GM18907 (cell line): Measurements from ENCODE around the gene RNF213.

ENCODE experiments used
- ATAC-seq: cut with Tn5 transposase; IDR thresholded peaks from one replicate; pipeline ENCODE4 v1.9.1; 2021; ENCODE audit warnings: mild to moderate bottlenecking, moderate library complexity; ENCODE audit not compliant: unreplicated experiment

The RNF213 gene

DNA sequence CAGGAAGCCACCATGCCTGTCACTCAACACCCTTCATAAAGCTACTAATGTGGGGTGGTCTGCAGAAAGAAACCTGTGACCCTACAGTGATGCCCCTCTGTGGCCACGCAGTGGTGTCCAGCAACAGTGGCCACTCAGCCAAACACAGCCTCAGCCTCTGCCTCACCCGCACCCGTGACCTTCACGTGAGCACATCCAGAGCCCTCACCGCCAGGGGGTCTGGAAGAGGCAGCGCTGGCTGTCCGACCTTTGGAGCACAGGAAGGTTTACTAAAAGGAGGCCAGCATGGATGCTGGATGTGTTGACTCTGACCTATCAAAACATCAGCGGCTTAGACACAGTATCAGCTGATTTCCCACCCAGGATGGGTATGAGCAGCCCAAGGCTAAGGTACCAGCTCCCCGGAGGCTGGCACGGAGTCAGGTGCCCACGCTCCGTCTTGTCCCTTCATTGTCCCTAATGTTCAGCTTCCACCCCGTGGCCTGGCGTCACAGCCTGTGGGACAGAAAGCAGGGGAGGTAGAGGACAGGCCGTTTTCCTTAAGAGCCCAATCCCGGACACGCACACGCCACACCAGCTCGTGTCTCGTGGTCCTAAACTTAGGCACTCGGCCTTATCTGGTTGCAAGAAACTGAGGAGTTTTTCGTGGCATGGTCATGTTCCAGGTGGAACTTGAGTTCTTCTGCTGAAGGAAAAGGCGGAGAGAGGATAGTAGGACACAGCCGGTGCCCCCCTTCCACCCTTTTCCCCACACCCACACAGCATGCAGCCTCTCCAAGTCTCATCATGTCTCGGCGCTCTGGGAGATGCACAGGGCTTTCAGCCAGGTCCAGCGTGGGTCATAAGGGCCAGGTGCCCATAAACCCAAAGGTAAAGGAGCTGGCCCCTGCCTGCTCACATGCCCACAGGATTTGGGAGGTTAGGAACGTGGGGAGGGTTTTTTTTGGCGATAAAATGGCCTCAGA lies 104.6 kb downstream of the RNF213 start:
- no peak for ATAC-seq

DNA sequence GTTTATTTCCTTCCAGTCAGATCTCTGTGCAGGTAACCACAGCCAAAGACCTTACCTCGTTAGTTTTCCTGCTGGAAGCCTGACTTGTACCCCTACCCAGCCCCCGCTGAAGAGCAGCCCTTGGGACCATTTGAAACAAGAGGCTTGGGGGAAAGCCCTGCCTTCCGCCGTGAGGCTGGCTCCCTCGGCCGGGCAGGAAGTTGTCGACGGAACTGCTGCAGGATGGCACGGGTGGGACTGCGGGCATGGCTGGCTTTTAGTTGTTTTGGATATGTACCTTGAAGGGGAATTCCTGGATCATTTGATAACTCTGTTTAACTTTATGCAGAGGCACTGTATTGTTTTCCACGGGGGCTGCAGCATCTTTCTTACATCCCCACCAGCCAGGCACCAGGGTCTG lies 105.3 kb downstream of the RNF213 start:
- ATAC-seq = no peak

DNA sequence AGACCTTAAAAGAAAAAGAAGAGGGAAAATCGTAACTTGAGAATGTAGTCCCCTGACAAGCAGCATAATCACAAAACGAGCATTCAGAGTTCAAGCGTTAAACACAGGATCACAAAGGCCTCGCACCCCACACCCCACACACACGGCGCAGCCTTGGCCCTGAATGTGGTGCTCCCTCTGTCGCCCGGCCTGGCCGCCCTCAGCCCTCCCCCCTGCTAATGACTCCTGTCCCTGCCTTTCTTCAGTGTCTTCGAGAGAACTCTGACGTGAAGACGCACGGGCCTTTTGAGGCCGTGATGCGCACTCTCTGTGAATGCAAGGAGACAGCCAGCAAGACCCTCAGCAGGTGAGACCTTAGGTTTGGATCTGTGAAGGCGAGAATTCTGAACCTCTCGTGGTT lies 106.9 kb downstream of the RNF213 start:
- no peak for ATAC-seq

DNA sequence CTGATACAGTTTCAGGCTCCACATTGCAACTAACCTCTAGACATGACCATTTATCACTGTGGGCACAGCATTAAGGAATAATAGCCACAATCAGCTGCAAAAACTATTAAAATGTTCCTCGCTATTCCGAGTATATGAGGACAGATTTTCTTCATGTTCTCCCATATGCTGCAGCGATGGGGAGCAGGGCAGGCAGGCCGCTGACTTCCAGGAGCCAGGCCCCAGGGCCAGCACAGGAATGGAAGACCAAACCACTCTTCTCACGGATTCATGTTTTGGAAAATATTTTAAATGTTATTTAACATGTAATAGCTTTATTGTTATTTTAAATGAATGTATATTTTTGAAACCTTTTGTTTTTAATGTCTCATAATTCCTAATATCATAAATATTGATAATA lies 110.5 kb downstream of the RNF213 start:
- ATAC-seq = no peak

DNA sequence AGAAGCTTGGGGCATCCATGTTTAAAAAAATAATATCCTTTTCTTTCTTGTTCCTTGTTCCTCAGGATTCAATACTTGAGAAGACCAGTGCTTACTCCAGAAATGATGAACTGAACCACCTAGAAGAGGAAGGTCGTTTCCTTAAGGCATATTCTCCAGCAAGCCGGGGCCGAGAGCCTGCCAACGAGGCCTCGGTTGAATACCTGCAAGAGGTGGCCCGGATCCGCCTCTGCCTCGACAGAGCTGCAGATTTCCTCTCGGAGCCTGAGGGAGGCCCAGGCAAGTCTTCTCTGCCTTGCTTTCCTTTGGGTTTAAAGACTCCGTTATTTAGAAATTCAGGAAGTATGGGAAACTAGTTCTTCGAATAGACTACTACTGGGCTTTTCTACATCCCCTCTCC lies 111.8 kb downstream of the RNF213 start:
- ATAC-seq = no peak

DNA sequence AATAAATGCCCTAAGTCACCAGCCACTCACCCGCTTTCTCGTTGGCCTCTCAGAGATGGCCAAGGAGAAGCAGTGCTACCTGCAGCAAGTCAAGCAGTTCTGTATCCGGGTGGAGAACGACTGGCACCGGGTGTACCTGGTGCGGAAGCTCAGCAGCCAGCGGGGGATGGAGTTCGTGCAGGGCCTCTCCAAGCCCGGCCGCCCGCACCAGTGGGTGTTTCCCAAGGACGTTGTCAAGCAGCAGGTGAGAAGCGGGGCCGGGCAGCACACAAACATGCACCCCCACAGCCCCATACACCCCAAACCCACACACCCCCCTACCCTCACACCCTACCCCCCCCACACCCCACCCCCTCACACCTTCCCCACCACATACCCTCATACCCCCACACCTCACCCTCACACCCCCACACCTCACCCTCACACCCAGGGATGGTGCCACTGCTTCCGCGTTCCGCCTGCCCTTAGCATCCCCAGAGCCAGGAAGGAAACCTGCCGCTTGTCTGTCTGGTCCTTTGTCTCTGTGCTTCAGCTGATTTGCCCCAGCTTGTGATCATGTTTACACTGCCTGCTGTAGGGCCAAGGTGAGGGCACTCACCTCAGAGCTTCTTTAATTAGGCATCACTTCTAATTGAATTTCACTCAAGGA lies 112.4 kb downstream of the RNF213 start:
- ATAC-seq = no peak

DNA sequence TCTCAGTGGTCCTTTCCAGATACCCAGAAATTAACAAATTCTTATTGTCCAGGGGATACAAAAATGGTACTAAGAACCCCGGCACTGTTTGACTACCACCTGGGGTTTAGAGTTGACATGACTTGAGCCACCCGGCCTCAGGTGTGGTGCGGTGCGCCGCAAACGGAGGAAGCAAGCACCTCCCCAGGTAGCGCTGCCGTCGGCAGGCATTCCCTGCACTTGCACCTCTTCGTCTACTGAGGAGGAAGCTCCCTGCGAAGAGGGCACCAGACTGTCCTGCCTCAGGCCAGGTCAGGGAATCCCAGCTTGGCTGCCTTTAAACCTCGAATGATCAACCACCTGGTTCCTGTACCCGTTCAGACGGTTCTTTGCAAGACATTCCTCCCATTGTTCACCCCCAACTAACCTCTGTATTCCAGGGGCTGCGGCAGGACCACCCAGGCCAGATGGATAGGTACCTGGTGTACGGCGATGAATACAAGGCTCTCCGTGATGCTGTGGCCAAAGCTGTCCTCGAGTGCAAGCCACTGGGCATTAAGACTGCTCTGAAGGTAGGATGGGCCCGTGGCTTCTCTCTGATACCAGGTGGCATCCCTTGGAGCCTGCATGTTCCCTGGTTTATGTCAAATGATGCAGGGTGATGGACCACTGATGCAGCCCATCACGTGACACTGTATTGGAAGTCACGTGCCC lies 113.5 kb downstream of the RNF213 start:
- no peak for ATAC-seq

DNA sequence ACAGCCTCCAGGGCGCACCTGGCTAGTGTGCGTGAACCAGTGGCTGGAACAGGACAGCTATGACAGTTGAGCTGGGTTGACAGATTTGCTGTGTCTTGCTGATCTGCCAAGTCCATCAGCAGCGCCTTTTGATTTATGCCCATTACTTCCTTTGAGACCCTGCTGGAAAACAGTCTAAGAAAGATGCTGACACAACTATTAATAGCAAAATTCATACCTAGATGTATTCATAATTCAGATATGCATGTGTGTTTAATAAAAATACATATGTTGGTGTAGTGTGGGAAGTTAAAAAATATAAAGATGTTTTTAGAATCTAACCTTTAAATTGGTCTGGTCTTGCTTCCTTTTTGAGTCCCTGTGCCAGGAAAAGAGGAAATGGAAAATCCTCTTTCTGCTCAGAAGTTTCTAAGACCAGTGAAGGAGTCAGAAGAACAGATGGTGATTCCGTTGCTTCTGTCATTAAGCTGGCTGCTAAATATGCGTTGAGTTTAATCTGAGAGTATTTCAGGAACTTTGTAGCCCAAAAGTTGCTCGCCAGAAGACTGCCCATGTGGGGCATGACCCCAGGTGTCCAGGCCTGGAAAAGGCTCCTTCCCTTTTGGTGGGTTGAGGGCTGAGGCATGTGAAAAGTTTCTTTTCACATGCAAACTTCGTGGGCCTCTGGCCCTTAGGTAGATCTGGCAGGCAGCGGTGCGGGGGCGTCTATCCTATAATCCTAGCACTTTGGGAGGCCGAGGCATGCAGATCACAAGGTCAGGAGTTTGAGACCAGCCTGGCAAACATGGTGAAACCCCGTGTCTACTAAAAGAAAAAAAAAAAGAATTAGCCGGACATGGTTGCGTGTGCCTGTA lies 114.3 kb downstream of the RNF213 start:
- no peak for ATAC-seq

DNA sequence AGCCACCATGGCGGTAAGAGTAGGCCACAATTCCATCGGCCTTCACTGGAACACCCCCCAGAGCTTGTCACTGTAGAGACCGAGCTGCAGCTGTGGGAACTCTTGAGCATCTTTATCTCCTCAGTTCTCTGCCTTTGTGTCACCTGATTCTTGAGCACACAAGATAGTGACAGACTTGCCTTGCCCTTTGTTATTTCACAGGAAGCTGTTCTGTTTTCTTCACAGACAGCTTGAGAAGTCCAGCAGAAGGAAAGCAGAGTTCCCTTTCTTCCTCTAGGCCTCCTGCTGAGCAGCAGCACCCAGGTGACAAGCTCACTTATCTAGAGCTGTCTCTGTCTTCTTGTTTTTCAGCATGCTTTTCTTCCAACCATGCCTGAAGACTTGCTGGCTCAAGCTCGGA lies 115.9 kb downstream of the RNF213 start:
- no peak for ATAC-seq

DNA sequence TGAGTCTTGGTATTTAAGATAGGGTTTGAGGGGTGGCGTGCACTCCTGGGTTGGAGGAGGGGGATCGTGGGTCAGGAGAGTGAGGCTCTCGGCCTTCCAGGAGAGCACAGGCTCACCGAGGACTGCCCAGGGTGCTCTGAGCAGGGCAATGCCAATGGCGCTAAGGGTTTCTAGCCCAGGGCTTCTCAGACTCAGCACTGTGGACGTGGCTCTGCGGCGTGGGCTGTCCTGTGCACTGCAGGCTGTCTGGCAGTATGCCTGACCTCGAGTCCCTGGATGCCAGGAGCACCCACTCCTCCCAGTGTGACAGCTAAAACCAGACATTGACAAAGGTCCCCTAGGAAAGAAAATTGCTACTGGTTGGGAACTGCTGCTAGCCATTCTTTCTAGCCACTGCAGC lies 117.1 kb downstream of the RNF213 start:
- no peak for ATAC-seq

DNA sequence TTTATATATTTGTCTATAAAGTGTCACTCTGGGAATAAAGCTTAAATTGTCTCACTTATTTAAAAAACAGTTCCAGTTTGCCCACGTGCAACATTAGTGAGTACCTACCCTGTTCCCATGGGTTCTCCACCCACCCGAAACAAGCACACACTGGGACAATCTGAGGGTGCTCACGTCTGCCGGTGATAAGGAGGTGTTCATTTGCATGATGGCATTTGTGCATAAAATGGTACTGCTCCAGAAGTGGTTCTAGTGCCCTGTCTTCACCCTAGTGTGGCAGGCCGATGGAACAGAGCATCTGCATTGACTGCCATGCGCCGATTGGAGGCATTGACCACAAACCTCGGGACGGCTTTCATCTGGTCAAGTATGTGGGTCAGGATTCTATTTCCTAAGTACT lies 118.7 kb downstream of the RNF213 start:
- ATAC-seq = no peak

DNA sequence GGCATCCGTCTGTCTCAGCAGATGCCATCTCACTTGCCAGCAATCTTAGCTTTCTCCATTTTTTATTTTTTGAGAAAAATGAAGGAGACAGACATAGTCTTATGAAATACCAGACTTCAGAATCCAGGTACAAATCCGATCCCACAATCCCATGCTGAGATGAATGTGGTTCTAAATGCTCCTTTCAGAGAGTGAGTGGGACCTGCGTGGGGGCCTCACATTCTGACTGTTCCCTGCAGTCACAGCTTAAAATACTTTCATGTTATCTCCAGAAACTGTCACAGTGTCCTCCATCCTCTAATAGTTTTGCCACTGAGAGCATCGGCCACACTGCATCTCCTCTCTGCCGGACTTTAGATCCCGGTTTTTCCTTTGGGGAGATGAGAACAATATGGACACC lies 119.4 kb downstream of the RNF213 start:
- no peak for ATAC-seq

DNA sequence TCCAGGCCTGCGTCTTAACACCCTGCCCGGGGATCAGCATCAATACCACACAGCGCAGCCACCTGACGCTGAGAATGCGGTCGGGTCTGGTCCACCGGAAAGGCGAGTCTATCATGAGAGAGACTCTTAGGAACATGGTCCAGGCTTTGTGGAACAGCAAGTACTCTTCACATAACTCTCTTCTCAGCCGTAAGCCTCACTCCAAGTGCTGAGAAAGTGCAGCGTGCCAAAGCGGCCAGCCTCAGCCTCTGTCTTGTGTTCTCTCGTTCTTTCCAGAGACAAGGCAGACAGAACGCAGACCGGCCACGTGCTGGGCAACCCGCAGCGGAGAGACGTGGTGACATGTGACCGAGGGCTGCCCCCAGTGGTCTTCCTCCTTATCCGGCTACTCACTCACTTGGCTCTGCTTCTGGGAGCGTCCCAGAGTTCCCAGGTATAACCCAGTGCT lies 119.9 kb downstream of the RNF213 start:
- ATAC-seq = no peak

DNA sequence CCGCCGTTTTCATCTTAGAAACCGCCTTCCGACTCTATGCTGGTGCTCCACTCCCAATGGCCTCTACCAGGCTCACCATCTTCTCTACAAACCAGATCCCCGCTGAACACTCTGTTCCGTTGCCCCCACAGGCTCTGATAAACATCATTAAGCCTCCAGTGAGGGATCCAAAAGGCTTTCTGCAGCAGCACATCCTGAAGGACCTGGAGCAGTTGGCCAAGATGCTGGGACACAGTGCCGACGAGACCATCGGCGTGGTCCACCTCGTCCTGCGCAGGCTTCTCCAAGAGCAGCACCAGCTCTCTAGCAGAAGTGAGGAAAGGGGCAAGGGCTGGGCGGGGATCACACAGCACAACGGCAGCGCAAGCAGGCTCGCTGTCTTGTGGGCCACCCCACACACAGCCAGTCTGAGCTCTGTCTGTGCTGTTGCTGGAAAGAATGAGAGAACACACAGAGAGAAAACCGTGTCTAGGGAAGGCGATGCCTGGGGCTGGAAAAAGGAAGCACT lies 120.8 kb downstream of the RNF213 start:
- ATAC-seq = no peak

DNA sequence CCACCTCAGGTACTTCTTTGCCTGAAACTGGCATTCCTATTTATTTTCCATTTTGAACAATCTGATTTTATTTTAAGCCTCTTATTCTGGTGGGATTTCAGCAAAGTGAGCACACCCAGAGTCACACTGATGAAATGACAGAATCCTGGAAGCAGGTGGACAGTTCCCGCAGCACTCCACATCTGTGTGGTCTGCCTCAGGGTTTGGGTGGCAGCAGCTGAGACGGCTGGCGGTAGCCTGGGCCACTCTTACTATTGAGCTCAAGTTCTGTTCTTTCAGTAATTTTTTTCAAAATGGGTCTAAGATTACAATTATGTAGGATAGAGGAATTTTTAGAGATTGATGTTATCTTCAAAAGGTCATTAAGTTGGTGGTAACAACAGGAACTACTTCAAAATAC lies 121.8 kb downstream of the RNF213 start:
- ATAC-seq = no peak

DNA sequence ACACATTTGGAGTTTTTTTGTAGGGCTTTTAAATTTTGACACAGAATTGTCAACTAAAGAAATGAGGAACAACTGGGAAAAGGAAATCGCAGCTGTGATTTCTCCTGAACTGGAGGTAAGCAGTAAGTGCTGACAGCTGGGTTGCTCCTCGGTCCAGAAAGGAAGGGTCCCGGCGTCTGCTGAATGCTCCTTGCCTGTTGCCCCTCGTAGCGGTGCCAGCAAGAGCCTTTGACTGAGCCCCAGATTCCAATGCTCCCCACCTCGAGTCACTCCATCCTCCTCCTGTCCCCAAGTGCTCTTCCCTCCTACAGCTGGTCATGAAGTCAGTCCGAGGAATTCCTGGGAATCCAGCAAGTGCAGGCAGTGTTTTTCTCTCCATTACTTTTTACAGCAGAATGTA lies 122.3 kb downstream of the RNF213 start:
- no peak for ATAC-seq

DNA sequence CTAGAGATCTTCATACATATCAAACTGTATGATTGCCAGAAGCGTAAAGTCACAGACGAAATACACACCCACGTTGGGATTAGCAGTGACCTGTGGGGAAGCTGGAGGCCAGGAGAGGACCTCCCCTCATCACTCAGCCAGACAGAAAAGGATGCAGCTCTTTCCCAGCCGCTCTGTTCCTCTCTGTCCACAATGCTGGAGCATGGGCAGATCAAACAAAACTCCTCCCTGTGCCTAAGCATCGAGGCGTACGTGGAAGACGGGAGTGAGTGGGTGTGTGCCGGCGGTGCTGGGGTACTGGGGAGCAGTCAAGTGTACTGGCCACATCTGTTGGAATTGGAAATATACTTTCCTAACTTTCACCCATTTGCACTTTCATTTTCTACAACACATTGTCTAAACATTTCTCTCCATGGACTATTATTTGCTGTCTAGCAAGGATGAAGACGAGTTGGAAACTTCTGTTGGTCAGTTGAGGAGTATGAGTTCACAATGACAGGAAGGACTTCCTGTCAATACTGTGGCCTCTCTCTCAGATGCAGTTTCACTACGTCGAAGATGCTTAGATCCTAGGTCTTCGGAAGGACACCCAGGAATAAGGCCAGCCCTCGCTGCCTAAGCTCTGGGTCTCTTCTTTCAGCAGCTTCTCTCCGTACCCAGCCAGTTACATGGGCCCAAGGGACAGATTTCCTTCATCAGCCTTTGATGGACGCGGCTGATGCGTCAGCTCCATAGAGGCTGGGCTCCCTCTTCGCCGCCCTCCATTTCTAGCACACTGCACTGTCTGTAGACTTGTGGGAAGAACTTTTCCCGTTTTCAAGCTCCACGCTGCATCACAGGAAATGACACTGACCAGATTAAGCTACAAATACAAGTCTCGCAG lies 123.7 kb downstream of the RNF213 start:
- ATAC-seq = no peak

DNA sequence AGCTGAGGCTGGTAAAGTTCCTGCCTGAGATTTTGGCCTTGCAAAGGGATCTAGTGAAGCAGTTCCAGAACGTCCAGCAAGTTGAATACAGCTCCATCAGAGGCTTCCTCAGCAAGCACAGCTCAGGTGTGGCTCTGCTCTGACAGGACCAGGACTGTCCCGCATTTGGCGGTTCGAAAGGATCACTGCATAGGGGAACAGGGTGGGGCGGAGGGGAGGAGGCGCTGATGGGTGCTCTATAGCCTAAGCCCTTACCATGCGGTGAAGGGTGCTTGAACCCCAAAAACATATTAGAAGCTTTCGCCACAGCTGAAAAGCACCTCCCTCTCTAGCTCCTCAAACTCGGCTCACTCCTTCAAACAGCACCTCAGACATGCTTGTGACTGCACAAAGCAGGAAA lies 124.4 kb downstream of the RNF213 start:
- no peak for ATAC-seq

DNA sequence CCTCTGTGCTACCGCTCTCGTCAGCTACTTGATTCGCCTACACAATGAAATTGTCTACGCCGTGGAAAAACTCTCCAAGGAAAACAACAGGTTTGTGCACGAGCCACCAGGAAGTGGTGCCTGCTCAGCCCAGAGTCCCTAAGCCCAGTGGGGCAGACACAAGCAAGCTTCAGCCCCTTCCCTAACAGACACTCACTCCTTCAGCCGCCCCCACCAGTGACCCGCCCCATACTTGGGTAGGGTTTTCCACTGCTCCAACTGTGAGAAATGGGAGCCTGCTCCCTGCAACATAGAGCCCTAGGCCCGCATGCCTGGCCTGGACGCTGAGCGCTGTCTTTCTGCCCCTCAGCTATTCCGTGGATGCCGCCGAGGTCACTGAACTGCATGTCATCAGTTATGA lies 125.7 kb downstream of the RNF213 start:
- ATAC-seq = no peak

DNA sequence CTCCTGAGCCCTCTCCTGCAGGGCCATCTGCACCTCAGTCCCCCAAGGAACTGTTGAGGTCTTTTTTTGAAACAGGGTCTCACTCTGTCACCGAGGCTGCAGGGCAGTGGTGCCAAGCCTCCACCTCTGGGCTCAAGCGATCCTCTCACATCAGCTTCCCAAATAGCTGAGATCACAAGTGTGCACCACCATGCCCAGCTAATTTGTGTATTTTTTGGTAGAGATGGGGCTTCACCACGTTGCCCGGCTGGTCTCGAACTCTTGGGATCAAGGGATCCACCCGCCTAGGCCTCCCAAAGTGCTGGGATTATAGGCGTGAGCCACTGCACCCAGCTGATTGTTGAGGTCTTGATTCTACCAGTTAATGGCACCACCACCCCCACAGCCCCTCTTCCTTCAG lies 126.4 kb downstream of the RNF213 start:
- ATAC-seq = no peak
